Measurements from ENCODE around the gene C1orf87.

C1orf87 gene

DNA sequence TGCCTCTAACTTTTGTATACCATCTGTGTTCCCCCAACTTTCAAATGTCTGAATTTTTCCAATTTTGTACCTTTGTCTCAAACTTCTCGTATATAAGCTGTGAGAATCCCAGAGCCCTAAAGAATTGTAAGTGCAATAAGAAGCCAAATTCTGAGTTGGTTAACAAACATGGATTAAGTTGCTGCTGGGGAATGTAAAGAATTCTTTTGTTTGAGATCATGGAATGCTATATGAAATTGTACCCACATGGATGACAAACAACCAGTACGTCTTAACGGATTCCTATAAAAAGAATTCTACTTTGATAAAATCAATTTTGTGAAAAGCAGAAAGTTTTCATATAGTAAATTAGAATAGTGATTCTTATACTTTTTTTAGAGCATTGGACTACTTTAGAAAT, 74.6 kb downstream of the C1orf87 start:
- Histone ChIP-seq H3K36me3 (ENCODE audit: low read length) (no peaks in the 10 kb centered on the region), H3K4me2 (ENCODE audit: low read depth, low read length, poor library complexity, severe bottlenecking) (no peak overlapping the region), H4K20me1 (ENCODE audit: low read depth, low read length) (no peaks in the 10 kb centered on the region), H3F3A (ENCODE audit: insufficient read depth) (no peaks in the 10 kb centered on the region), H3K27me3 (ENCODE audit: low read length) (no peaks in the 10 kb centered on the region), H3K9me3 (ENCODE audit: insufficient read depth, low read length) (no peaks in the 10 kb centered on the region), H3K27ac (ENCODE audit: low read depth, low read length) (no peak overlapping the region), H3K9me2 (replicated peaks; ENCODE audit: insufficient read depth, low read length) (no peaks in the 10 kb centered on the region), H3K79me2 (ENCODE audit: insufficient read depth, low read length) (no peaks in the 10 kb centered on the region), H2AFZ (ENCODE audit: low read depth, low read length, severe bottlenecking) (no peak overlapping the region), H3K9ac (ENCODE audit: low read length) (no peak overlapping the region), H3K4me3 (ENCODE audit: insufficient read depth, low read length, poor library complexity, severe bottlenecking) (no peak overlapping the region)
- TF ChIP-seq CTCF (IDR thresholded peaks at IDR 0.05; ENCODE audit: insufficient read depth, low read length, poor library complexity, severe bottlenecking) (no peak), EZH2phosphoT487 (conservative IDR thresholded peaks at IDR 0.05; ENCODE audit: low read length) (no peak)

DNA sequence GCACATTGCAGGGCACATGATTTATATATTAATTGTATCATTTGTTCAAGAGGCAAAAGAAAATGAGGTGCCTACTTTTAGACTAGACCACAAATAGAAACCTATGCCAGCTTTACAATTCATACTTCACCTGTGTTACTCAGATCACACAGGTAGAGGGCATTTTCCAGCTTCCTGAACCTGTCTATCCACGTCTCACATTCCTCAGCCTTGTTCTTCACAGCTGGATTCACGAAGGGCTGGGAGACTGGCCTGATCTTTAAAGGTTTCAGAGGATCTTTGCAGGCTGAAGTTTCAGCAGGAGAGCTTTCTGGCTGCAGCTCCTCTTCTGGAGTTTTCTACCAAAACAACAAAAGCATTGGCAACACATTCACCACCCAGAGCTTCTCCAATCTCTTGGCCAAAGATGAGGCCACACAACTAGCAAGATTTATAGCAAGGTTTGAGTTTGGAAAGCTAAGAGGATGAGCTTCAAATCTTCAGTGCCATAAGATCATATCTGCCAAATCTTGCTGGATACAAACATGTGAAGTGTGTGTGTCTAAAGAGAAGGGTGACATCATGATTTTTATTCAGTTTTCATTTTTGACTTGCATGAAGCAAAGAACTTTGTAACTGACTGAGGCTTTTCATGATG, 76.0 kb downstream of the C1orf87 start:
- no peak overlapping the region for H3K27ac ChIP-seq (ENCODE audit: low read depth, low read length)
- H3K79me2 ChIP-seq (ENCODE audit: insufficient read depth, low read length) = no peaks in the 10 kb centered on the region
- H3K27me3 ChIP-seq (ENCODE audit: low read length) = no peaks in the 10 kb centered on the region
- no peak overlapping the region for H3K9ac ChIP-seq (ENCODE audit: low read length)
- H3K9me2 ChIP-seq (replicated peaks; ENCODE audit: insufficient read depth, low read length) = no peaks in the 10 kb centered on the region
- no peaks in the 10 kb centered on the region for H3K36me3 ChIP-seq (ENCODE audit: low read length)
- no peaks in the 10 kb centered on the region for H3K9me3 ChIP-seq (ENCODE audit: insufficient read depth, low read length)
- no peaks in the 10 kb centered on the region for H3F3A ChIP-seq (ENCODE audit: insufficient read depth)
- no peaks in the 10 kb centered on the region for H4K20me1 ChIP-seq (ENCODE audit: low read depth, low read length)
- no peak overlapping the region for H3K4me2 ChIP-seq (ENCODE audit: low read depth, low read length, poor library complexity, severe bottlenecking)
- TF ChIP-seq EZH2phosphoT487 (conservative IDR thresholded peaks at IDR 0.05; ENCODE audit: low read length) (no peak), CTCF (IDR thresholded peaks at IDR 0.05; ENCODE audit: insufficient read depth, low read length, poor library complexity, severe bottlenecking) (no peak)
- no peak overlapping the region for H3K4me3 ChIP-seq (ENCODE audit: insufficient read depth, low read length, poor library complexity, severe bottlenecking)
- H2AFZ ChIP-seq (ENCODE audit: low read depth, low read length, severe bottlenecking) = no peak overlapping the region

DNA sequence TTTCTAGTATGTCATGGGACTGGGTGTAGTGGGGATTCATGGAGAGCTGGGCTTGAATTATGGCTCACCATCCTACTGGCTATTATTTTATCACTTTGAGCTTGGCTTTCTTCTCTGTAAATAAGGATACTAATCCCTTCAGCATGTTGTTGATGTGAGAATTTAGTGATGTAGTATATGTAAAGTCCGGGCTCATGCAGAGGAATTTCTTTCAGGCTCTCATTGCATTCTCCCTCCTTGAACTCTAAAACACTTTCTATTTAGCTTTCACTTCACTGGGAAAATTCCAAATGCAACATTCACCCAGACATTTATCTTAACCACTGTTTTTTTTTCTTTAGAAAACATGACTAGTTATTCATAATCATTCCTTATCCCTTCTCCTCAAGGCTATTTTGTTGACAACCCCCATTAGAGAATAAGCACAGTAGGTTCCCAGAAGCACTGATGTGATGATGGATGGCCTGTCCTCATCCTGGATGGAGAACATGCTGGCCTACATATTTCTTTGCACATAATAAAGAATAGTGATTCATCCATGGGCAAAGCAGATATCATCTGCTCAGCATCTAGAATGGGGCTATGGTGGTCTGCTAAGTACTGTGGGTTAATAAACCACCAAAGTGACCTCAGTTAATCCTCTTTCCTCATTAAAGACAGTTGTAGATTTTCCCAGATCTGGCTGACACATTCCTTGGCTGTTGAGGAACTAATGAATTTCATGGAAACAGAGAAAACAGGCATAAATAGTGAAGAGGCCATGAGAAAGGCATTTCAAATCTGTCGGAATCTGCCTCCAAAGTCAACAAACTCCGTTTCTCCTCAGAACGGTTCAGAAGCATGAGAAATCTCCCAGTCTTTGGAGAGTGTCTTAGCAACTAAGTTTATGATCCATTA, 79.0 kb downstream of the C1orf87 start:
- TF ChIP-seq EZH2phosphoT487 (conservative IDR thresholded peaks at IDR 0.05; ENCODE audit: low read length) = no peak
- TF ChIP-seq CTCF (IDR thresholded peaks at IDR 0.05; ENCODE audit: insufficient read depth, low read length, poor library complexity, severe bottlenecking) = no peak
- no peaks in the 10 kb centered on the region for H3K36me3 ChIP-seq (ENCODE audit: low read length)
- no peaks in the 10 kb centered on the region for H3F3A ChIP-seq (ENCODE audit: insufficient read depth)
- no peak overlapping the region for H3K4me2 ChIP-seq (ENCODE audit: low read depth, low read length, poor library complexity, severe bottlenecking)
- H3K4me3 ChIP-seq (ENCODE audit: insufficient read depth, low read length, poor library complexity, severe bottlenecking) = no peak overlapping the region
- no peaks in the 10 kb centered on the region for H4K20me1 ChIP-seq (ENCODE audit: low read depth, low read length)
- H3K27ac ChIP-seq (ENCODE audit: low read depth, low read length) = no peak overlapping the region
- H3K9me3 ChIP-seq (ENCODE audit: insufficient read depth, low read length) = no peaks in the 10 kb centered on the region
- no peaks in the 10 kb centered on the region for H3K27me3 ChIP-seq (ENCODE audit: low read length)
- no peaks in the 10 kb centered on the region for H3K79me2 ChIP-seq (ENCODE audit: insufficient read depth, low read length)
- no peak overlapping the region for H2AFZ ChIP-seq (ENCODE audit: low read depth, low read length, severe bottlenecking)
- no peaks in the 10 kb centered on the region for H3K9me2 ChIP-seq (replicated peaks; ENCODE audit: insufficient read depth, low read length)
- H3K9ac ChIP-seq (ENCODE audit: low read length) = no peak overlapping the region

Measured in SU-DHL-6 (cell line).